HG03469 (cell line): ENCODE data around the gene BAZ2B.
"Not testable (repeated sequence)": the region's sequence is repeated elsewhere in the genome, so short reads cannot be mapped to it uniquely, and the experiment has no call there.

Source experiments
- ATAC-seq: cut with Tn5 transposase; IDR thresholded peaks from one replicate; pipeline ENCODE4 v1.9.1; 2021; ENCODE audit warnings: mild to moderate bottlenecking, moderate library complexity, moderate number of reproducible peaks; ENCODE audit not compliant: unreplicated experiment

Gene BAZ2B

DNA sequence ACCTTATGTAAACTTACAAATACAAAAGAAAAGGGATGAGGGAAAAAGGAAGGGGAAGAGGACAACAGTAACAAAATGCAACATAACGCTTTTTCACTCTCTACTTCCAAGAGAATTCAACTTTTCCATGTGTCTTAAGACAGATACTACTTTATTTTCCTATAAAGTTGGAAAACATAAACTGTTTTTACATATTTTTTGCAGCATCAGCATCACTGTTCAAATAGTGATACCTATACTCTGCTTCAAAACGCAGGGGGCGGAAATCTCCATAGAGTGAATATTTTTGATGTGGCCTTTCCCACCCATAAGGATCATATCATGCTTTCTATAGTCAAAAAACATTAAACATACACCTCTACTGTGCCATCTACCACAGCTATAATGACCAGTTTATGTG lies 77.5 kb downstream of the BAZ2B start:
- ATAC-seq, result no peak

DNA sequence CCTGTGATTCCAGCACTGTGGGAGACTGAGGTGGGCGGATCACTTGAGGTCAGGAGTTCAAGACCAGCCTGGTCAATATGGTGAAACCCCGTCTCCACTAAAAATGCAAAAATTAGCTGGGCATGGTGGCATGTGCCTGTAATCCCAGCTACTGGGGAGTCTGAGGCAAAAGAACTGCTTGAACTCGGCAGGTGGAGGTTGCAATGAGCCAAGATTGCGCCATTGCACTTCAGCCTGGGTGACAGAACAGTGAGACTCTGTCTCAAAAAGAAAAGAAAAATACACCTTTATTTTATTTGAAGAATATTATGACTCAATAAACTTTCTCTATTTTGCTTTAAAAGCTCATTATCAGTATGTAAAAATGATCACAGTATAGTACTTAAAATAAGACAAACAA lies 81.1 kb downstream of the BAZ2B start:
- not testable (repeated sequence) for ATAC-seq

DNA sequence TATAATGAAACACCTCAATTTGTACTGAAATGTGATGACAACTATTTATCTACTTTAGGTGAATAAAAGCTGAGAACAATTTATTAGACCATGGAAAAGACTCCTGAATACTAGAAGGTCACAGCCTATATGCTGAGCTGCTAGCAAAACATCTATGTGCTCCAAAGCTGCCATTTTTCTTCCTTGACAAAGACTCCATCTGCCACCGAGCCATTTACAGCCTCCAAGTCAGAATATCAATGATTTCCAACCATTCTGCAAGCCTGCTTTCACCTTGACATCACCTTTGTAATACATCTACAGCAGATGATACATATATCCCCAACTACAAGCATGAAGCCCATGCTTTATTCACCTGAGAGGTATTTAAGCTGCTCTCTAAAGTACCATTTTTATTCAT lies 84.9 kb downstream of the BAZ2B start:
- ATAC-seq, result no peak

DNA sequence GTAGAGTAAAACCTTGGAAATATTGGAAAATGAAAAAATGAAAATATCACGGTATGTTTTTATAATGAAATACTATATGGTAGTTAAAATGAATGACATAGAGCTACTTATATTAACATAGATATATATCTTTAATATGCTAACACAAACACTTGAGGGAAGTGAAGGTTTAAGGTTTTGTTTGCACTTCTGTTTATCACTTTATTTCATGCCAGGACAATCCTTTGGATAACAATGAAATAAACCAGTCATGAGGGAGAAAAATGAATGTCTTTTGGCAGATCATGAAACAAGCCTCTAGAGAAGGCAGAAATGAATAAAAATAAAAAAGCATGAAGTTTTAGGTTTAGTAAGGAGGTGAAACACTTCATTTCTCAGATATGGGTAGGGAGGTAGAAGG lies 89.9 kb downstream of the BAZ2B start:
- ATAC-seq, result no peak

DNA sequence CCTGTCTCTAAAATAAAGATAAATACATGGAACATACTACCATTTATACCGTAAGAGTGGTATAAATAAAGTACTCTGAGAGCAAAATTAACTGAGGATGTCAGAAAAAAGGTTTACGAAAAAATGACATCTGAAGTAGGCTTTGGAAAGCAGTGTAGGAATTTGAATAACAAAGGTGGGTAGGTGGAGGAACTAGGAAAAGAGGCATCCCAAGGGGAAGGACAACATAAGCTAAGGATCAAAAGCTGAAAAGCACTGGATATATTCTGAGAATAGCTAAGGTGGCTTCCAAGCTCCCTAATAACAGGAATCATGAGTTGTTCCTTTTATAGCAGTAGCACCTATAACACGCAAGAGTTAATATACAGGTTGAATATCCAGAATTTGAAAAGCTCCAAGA lies 91.3 kb downstream of the BAZ2B start:
- no peak for ATAC-seq

DNA sequence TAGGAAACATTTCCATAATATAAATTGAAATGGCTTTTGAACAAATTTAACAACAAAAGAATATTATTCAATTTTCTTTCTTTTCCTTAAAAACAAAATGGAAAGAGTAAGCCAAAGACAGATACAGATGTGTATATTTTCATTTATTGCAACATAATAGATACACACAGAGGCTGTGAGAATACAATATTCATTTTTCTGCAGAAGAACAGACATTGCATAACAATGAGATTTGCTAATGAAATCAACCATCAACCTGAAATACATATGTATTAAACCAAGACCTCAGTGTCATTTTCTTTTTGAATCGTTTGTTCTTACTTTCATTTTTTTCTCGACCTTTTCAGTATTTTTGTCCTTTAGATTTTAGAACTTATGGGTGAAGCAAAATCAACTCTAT lies 95.1 kb downstream of the BAZ2B start:
- ATAC-seq, result no peak

DNA sequence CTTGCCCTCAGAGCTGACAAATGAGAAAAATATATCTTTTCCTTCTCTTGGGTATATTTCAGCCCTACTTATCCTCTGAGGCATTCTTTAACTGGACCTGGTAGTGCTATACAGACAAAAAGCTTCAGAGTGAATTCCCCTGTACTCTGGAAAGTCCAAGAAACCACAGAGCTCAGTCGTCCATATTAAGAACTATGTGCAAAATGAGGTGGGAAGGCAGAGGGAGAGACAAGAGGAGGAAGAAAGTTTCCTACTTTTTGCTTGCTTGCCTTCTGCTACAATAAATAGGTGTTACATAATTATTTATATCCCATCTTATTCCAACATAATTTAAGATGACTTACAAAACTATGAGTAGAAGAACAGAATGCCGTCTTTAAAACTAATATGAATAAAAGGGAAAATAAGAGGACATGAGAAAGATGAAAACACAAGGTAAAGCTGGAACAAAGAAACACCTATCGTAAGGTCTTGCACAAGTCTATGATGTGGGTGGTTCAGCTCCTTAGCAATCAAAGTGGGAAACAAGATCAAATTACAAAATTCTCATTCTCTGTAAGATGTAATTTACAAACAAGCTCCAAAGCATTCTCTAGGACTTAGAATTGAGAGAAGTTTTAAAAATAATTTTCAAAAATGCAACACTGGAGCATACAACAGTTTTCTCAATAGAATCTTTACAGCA lies 97.9 kb downstream of the BAZ2B start:
- ATAC-seq, result no peak

DNA sequence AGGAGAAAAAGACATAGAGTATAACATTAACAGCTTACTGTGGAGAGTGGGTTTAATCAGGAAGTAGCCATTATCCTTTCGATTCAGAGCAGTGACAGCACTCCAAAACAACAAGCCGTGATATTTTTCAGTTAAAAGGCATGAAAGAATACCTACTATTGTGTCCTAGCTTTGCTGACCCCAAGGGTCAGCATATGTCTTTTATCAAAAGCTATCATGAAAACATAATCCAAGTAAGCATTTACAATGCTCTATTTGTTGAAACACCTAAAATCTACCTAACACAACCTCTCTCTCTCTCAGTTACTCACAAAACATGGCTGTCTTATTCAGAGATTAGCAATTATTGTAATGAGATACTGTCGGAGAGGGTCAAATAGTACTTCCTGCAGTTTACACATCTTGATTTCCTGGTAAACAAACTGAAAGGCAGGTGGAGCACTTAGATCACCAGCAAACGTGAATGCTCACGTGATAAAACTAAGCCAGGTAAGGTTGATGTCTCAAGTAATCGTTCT lies 100.0 kb downstream of the BAZ2B start:
- peak; percentile 79 for ATAC-seq

DNA sequence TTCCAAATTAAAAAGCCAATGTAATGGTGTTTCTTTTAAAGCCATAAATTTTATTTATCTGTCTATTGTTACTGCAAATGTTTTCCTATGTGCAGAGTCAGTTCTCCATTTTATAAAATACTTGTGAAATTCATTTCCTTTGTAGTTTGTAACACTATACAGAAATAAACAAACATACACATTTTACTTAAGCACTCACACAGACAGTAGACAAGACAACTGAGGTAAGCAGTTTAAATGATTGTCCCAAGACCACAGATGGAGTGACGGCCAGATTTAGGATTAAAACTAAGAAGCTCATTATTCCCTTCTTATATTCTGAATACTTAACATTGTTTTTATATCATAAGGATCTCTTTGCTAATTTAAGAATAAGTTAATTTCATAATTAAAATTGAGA lies 100.9 kb downstream of the BAZ2B start:
- ATAC-seq, result no peak

DNA sequence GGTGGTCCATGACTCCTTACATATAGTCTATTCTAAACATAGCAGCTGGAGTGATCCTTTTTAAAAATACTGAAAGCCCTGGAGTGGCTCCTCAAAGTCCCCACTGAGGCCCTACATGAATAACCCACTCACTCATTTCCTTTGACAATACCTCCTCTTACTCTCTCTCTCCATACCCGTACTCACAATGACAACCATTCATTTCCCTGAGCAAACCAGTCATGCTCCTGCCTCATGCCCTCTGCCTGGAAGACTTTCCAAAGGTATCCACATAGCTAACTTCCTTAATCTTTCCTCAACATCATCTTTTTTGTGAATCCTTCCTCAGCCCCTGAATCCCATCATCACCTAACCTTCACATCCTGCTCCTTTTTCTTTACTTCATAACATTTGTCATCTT lies 102.6 kb downstream of the BAZ2B start:
- ATAC-seq, result no peak

DNA sequence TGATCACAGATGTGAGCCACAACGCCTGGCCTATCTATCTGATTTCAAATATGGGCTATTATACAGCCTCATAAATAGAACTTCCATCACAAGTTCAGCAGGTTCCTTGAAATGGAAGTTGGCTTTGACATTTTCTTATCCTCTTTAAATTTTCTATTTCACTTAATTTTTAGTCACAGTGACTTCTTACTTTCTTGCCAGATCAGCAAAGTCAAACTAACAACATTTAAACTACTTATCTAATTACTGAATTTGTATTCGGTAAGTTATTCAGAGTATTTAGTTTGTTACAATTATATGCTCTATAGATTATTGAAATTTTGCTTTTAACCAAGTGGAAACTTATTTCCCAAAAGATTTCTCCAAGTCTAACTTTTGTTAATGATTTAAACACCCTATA lies 108.2 kb downstream of the BAZ2B start:
- no peak for ATAC-seq

DNA sequence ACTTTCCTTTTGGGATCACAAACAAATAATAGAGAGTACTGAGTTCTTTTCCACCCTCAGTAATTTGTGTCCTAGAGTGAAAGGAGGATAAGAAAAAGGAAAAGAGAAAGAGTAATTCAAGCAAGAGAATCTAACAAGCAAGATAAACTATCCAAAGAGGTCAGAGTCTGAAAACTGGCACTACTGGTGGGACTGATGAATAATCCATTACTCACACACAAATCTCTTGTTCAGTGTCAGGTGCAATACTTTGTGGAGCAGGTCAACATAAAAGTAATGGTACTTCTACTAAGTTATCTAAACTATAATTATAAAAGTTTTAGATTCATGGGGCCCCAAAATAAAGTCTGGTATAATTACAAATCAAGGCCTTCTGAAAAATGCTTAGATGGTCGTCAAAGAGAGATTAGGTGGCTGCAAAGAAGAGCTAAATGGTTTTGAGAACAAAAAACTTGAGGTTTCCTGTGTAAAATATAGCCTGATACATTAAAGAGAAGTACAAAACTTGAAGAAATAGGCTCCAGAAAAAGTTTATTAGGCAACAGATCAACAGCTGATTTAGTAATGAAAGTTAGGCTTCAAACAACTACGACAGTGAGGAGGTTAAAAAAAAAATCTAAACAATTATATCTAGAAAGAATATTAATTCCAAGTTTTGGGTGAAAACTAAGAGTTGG lies 109.4 kb downstream of the BAZ2B start:
- ATAC-seq, result no peak

DNA sequence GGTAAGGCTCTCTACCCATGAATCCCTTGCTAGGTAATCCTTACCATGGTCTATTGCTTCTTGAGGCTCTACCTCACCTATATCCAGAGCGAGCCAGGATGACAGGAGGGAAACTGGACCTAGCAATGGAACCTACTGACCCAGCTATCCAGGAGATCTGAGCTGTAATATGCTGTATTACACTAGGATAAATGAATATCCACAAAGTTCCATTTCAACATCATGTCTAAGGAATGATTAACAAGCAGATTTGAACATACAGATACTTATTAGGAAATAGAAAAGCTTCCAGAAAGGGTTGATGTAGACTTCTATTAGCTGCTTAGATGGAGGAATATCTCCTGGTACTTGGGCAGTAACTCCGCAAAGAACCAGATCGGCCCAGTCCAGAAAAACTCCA lies 110.1 kb downstream of the BAZ2B start:
- ATAC-seq, result no peak

DNA sequence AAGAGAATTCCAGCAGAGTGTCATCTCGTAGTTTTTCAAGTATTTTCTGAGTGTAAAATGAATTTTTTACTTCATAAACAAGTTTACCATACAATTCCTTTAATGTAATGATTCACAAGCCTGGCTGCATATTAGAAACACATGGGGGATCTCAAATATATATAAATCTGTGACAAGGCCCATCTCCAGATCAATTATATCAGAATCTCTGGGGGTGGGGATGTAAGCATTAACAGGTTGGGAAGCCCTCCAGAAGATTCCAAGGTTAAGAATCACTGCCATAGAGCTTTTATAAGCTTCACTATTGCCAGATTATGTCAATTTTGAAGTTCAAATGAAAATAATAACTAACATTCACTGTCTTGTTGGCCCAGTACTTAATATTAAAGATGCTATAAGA lies 111.2 kb downstream of the BAZ2B start:
- no peak for ATAC-seq

DNA sequence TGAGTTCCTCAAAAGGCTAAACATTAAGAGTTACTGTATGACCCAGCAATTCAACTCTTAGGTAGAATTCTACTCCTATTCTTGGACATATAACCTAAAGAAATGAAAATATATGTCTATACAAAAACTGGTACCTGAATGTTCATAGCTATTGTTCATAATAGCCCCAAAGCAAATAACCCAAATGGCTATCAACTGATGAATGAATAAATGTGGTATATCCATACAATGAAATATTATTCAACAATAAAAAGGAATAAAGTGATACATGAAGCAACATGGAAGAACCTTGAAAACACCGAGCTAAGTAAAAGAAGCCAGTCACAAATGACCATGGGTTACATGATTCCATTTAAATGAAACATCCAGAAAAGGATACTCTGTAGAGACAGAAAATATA lies 114.6 kb downstream of the BAZ2B start:
- no peak for ATAC-seq

DNA sequence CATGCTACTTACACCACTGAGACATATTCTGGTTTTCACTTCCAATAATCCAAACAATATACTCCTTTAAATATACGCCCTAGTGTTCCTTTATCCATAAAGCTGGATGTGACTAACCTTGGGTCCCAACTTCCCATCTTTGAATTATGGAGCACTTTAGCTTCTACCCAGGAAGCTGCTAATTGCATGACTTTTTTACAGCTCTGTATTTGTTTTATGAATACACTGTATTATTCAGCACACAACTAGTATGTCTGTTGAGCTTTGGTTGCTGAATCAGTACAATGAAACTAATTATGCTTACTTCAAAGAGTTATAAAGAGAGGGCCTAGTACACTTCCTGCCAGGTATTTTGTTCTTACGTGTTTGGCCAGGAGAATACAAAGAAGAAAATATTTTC lies 118.5 kb downstream of the BAZ2B start:
- ATAC-seq, result no peak

DNA sequence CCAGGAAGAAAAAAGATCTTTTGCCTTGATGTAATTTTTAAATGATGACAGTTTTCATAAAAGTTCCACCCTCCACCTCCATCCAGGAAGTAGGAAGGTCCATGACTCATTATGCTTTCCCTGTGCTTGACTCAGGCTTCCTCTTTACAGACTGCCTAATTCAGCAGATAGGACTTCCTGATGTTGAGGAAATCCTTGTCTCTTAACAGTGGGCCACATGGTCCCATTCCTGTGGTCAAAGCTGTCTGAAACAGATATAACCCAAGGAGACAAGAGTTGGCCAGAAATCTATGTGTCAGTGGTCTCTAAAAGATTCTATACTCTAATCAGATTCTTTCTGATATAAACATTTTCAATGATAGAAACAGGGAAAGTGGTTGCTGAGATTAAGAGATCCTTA lies 119.1 kb downstream of the BAZ2B start:
- no peak for ATAC-seq

DNA sequence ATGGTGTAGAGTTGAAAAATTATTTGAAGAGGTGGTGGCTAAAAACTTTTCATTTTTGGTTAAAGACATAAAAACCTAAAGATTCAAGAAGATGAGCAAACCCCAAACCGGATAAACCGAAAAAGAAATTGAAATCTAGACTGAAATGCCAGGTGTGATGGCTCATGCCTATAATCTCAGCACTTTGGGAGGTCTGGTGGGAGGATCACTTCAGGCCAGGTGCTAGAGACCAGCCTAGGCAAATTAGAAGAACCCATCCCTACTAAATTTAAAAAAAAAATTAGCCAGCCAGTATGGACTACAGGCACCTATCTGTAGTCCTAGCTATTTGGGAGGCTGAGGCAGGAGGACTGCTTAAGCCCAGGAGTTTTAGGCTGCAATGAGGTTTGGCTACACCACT lies 126.9 kb downstream of the BAZ2B start:
- no peak for ATAC-seq

DNA sequence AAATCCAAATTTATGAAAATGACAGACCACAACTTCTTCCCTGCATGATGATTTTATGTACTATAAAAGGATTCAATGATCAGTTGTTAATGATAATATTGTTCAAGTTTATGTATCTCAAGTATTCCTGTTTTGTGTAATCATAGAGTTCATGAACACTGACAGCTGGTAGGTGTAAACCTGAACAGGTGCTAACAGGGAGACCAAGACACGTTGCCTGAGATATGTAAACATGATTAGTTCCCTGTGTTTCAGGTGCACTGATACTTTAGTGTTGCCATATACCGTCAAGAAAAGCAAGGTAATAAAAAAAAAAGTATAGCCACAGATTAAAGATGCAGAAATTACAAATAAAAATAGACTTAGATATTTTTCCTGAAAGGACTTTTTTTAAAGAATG lies 131.8 kb downstream of the BAZ2B start:
- ATAC-seq, result no peak

DNA sequence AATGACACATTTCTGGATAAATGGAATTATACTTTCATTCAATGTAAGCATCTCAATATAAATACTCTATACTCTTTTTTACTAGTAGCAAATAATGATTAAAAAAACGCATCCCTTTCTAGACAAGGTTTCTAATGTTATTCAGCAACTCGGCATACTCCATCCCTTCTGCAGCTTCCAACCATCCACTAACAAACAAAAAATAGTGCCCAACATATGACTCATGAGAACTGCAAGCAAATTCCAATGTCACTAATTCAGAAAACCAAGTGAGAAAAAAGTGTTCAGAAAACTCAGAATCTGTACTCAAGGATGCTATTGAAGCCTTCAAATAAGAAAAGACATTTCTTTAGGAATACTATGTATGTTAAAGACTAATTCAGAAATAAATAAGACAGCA lies 140.0 kb downstream of the BAZ2B start:
- ATAC-seq, result no peak

DNA sequence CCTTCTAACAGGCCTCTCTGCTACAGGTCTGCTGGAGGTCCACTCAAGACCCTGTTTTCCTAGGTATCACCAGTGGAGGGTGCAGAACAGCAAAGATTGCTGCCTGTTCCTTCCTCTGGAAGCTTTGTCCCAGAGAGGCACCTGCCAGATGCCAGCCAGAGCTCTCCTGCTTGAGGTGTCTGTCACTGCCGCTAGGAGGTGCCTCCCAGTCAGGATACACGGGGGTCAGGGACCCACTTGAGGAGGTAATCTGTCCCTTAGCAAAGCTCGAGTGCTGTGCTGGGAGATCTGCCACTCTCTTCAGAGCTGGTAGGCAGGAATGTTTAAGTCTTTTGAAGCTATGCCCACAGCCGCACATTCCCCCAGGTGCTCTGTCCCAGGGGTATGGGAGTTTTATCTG lies 140.6 kb downstream of the BAZ2B start:
- ATAC-seq, result no peak

DNA sequence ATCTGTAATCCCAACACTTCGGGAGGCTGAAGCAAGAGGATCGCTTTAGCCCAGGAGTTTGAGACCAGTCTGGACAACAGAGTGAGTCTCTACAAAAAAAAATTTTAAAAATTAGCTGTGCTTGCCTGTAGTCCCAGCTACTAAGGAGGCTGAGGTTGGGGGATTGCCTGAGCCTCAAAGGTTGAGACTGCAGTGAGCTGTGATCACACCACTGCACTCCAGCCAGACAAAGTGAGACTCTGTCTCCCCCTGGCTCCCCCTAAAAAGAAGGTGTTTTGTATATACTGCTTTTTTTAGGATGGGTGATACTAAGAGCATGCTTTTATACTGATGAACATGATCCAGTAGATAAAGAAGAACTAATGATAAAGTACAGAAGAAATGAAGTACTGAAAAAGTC lies 145.0 kb downstream of the BAZ2B start:
- ATAC-seq, result no peak

DNA sequence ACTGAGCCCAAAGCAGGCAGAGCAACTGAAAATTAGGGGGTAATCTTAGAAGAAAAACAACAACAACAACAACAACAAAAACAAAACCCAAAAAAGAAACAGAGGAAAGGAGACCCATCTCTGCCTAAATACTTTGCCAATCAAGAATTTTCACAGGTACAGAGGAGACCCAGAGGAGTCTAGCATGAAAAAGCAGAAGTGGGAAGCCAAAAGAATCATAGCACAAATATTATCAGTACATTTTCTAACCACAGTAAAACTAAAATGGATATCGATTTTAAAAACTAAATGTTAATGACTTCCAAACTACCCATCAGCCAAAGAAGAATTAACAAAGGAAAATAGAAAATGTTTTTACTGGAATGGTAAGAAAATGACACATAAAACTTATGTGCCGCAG lies 148.1 kb downstream of the BAZ2B start:
- ATAC-seq, result no peak
